H1 (cell line): ENCODE data around the gene CDK5. TPM values are rescaled to one million over a fixed set of nuclear protein-coding genes. Genes with fewer than 3 reads are reported as not detected.

ENCODE experiments used
- HDAC2 ChIP-seq, 2 experiments: fragments of 300-600 bp in 1 of 2; sonication (generic) in 1 of 2; IDR thresholded peaks; 2 replicates each; pipeline ENCODE4 v1.6.1; 2011 to 2012; ENCODE audit warnings: low read depth in 2 of 2, low read length in 2 of 2, mild to moderate bottlenecking in 2 of 2, moderate library complexity in 2 of 2, borderline replicate concordance in 1 of 2, inconsistent platforms in 1 of 2
- polyA plus RNA-seq, 7 experiments: library from polyadenylated mRNA; depleted of rRNA in 3 of 7; stranded (reverse) in 5 of 7; unstranded in 2 of 7; fragments of >200 nt in 5 of 7; fragments of 200-250 nt in 2 of 7; gene quantifications; 1 replicate in 5 of 7; 2 replicates in 1 of 7; 4 replicates in 1 of 7; pipeline versions ENCODE4 v1.2.1 to v1.2.3, GENCODE V29; 2011 to 2013; ENCODE audit warnings: missing spikeins in 2 of 7, mixed read lengths in 2 of 7
- total RNA-seq: library from RNA; stranded (reverse); fragmentation: NEBNext Ultra II Directional; extraction: Animal tissue kit (Norgen Biotek cat#: 25700); gene quantifications from 2 replicates; pipeline ENCODE4 v1.2.1, GENCODE V29; 2021

CDK5 gene
- total and polyA plus RNA-seq, 2 of the 8 experiments (the other 6 are each of a cell fraction or from before 2014, with no cell fraction given), result 22.8 to 37.2 TPM

- TF ChIP-seq HDAC2 (IDR thresholded peaks at IDR 0.05; ENCODE audit: borderline replicate concordance in 1 of 2, low read depth in 2 of 2, low read length in 2 of 2), result no peak
Observed at GRCh38 chr7:151064454-151064853, 6.8 kb upstream of the CDK5 start (continued).
